Keratinocyte (primary cell): ENCODE measurements around the gene DUSP18.

ENCODE experiments used
- EZH2 ChIP-seq: IDR thresholded peaks from one replicate; pipeline ENCODE4 v1.6.1; 2012; ENCODE audit warnings: inconsistent platforms, mild to moderate bottlenecking, low read length, moderate library complexity
- TF ChIP-seq, protein P1 (sequence below), 3 experiments: IDR thresholded peaks in 1 of 3; conservative IDR thresholded peaks in 1 of 3; optimal IDR thresholded peaks in 1 of 3; 2 replicates in 2 of 3; 3 replicates in 1 of 3; pipeline versions ENCODE3 to v1.5.1; 2011; ENCODE audit warnings: low read length in 3 of 3, mild to moderate bottlenecking in 3 of 3, moderate library complexity in 2 of 3, control low read depth in 1 of 3, inconsistent platforms in 1 of 3; ENCODE audit not compliant: insufficient read depth in 2 of 3; ENCODE audit errors: extremely low read depth in 1 of 3

GRCh38 chr22:30695871-30696655 is 28.4 kb upstream of the DUSP18 start:
- TF ChIP-seq, protein P1, sequence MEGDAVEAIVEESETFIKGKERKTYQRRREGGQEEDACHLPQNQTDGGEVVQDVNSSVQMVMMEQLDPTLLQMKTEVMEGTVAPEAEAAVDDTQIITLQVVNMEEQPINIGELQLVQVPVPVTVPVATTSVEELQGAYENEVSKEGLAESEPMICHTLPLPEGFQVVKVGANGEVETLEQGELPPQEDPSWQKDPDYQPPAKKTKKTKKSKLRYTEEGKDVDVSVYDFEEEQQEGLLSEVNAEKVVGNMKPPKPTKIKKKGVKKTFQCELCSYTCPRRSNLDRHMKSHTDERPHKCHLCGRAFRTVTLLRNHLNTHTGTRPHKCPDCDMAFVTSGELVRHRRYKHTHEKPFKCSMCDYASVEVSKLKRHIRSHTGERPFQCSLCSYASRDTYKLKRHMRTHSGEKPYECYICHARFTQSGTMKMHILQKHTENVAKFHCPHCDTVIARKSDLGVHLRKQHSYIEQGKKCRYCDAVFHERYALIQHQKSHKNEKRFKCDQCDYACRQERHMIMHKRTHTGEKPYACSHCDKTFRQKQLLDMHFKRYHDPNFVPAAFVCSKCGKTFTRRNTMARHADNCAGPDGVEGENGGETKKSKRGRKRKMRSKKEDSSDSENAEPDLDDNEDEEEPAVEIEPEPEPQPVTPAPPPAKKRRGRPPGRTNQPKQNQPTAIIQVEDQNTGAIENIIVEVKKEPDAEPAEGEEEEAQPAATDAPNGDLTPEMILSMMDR (optimal IDR thresholded peaks at IDR 0.05 in 1 of 3, IDR thresholded peaks at IDR 0.05 in 1 of 3, conservative IDR thresholded peaks at IDR 0.05 in 1 of 3; ENCODE audit: extremely low read depth in 1 of 3, insufficient read depth in 2 of 3, low read length in 3 of 3) = no peak
- TF ChIP-seq EZH2 = no peak
